ENCODE data around the gene MRPS9.

Gene MRPS9

DNA sequence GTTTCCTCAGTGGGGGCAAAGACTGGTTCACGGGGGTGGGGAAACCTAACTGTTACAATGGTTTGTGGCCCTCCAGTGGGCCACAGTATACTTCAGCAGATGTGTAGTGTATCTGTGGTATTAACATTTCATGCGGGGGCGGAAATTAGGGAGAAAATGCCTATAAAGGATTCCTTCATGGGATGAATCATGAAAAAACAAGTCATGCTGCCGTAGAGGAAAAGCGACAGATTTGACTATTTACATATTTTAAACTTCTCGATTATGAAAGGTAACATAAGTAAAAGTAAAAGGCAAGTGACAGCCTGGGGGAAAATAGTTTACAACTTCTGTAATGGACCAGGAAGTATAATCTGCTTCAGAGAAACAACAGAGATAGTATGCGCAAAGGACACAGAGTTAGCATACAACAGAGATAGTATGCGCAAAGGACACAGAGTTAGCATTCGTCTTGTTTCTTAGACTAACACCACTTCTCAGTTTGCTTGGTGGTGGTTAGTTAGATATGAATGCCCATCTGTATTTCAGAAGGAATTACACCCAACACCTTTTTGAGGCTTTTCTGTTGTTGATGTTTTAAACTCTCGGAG lies 41.1 kb downstream of the MRPS9 start:
- DNase-seq (ENCODE audit: low read depth in 1 of 2, low spot score in 1 of 2), result no peak

DNA sequence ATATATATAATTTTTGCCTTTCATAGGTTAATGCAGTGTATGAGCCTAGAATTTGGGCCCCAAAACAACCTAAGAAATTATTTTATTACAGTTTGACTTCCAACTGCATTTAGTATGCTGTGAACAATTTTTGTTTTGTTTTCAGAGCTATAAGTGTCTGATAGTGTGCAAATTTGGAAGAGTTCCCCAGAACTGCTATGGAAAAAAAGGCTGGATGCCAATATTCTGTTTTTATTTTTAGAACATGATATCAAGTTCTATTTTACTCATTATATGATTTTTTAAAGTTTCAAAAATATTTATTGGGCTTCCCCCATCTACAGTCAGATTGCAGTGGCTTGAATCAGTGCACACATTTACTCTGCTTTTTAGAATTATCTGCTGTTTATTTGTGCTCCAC lies 42.6 kb downstream of the MRPS9 start:
- DNase-seq (ENCODE audit: low read depth in 1 of 2, low spot score in 1 of 2), result no peak

GRCh38 chr2:105081006-105081601 lies 43.2 kb downstream of the MRPS9 start:
- DNase-seq (ENCODE audit: low read depth in 1 of 2, low spot score in 1 of 2), result no peak

DNA sequence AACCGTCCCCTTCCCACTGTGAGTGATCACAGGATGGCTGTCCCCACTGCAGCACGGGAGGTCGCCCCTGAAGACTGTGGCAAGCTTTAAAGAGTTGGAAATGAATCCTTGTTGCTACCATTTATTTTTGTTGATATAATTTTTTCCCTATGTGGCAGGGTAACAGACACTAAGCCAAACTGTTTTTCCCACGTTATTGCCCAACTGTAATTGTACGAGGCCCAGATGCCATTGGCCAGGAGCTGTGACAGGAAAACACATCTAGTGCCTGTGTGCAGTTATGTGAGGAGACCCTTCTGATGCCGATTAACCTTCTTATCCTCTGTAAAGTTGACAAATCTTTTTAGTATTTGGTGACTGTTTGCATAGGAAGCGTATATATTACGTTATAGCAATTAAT lies 44.2 kb downstream of the MRPS9 start:
- DNase-seq (ENCODE audit: low read depth in 1 of 2, low spot score in 1 of 2), result no peak

GRCh38 chr2:105085525-105085924 lies 47.7 kb downstream of the MRPS9 start:
- DNase-seq (ENCODE audit: low read depth in 1 of 2, low spot score in 1 of 2), result no peak

- no peak for DNase-seq (ENCODE audit: low read depth in 1 of 2, low spot score in 1 of 2)
Measured at GRCh38 chr2:105087273-105087672, 49.4 kb downstream of the MRPS9 start.

- DNase-seq (ENCODE audit: low read depth in 1 of 2, low spot score in 1 of 2), result no peak
Measured at GRCh38 chr2:105090091-105090490, 52.2 kb downstream of the MRPS9 start.

- DNase-seq (ENCODE audit: low read depth in 1 of 2, low spot score in 1 of 2), result no peak
Measured at GRCh38 chr2:105092797-105093196, 54.9 kb downstream of the MRPS9 start.

GRCh38 chr2:105099153-105099552 lies 61.3 kb downstream of the MRPS9 start:
- no peak for DNase-seq (ENCODE audit: low read depth in 1 of 2, low spot score in 1 of 2)

GRCh38 chr2:105100046-105100840 lies 62.4 kb downstream of the MRPS9 start:
- no peak for DNase-seq (ENCODE audit: low read depth in 1 of 2, low spot score in 1 of 2)

GRCh38 chr2:105102001-105102400 lies 64.1 kb downstream of the MRPS9 start:
- DNase-seq (ENCODE audit: low read depth in 1 of 2, low spot score in 1 of 2), result no peak

- no peak for DNase-seq (ENCODE audit: low read depth in 1 of 2, low spot score in 1 of 2)
Measured at GRCh38 chr2:105102963-105103421, 65.1 kb downstream of the MRPS9 start.

DNA sequence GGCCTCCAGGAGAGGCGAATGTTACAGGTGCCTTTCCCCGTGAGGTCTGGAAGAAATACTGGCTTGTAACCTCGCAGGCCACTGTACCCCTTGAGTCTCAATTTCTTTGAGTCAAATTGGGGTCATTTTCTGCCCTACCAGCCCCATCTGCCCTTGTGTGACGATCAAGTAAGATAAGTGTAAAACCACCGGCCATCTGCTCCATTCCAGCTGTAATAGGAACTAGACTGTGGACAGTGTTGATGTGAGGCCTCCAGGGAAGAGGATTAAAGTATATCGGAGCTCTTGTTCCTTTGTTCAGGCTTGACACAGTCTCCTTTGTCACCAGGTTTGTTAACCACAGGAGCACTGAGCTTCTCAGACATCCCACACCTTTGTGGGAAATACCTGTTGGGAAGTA lies 65.6 kb downstream of the MRPS9 start:
- DNase-seq (ENCODE audit: low read depth in 1 of 2, low spot score in 1 of 2), result no peak

DNA sequence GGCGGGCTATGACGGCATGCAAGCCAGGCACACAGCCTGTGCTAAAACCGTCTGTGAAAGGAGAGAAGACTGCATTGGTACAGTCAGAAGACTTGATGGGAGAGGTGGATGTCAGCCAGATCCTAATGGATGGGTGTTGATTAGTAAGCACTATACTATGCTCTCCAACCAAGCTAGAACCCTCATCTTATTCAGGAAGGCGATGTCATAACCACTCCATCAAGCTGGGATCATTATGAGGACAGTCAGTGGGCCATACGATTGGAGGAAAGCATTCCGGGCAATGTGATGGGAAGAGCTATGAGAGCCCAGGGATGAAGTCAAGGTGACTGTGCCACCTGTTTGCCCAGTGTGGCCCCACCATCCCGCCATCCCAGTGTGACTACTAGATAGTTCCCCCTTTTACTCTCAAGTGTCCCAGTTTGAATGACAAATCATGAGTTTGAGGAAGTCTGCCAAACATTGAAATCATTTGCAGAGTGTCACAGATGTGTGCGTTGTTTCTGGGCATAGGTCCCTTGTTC lies 66.4 kb downstream of the MRPS9 start:
- no peak for DNase-seq (ENCODE audit: low read depth in 1 of 2, low spot score in 1 of 2)

DNA sequence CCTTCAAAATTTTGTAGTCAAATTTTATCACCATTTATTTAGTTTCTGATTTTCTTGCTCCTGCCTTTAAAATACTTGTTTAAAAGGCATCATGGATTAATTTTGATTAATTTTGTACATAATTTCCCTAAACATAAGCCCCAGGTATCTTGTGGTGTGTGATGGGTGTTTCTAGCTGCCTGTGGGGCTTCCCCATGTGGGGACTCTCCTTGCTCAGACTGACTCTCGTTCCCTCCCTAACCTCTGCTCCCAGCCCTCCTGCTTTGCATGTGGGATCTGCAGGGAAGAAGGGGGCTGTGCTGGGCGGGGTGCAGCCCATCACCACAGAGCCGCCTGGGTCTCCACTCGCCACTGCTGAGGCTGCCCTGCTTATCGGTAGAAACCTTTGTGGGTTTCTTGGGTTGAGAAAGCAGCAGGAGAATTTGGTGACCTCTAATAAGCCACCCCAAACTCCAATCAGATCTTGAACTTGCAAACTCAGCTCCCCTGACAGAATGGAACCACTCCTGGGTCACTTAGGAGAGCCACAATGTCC lies 72.5 kb downstream of the MRPS9 start:
- no peak for DNase-seq (ENCODE audit: low read depth in 1 of 2, low spot score in 1 of 2)

GRCh38 chr2:105111365-105112150 lies 73.7 kb downstream of the MRPS9 start:
- no peak for DNase-seq (ENCODE audit: low read depth in 1 of 2, low spot score in 1 of 2)

GRCh38 chr2:105112345-105112744 lies 74.5 kb downstream of the MRPS9 start:
- DNase-seq (ENCODE audit: low read depth in 1 of 2, low spot score in 1 of 2), result no peak

- DNase-seq (ENCODE audit: low read depth in 1 of 2, low spot score in 1 of 2), result no peak
Measured at GRCh38 chr2:105113616-105114291, 75.9 kb downstream of the MRPS9 start.

DNA sequence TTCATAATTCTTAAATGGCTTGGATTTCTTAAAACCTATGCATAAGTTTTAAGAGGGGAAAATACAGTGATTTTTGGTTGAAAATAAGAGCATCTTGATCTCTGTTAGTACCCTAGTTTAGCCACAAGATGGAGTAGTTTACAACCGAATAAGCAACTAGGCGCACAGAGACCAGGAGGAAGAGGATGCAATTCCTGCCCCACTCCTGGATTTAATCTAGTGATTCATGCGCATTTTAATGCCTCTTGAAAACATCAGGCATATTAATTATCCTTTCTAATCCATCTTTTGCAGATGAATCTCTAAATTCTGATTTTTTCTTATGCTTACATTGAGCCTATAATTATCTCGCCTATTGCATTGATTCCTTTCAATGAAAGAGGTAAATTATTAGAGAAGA lies 76.7 kb downstream of the MRPS9 start:
- no peak for DNase-seq (ENCODE audit: low read depth in 1 of 2, low spot score in 1 of 2)

GRCh38 chr2:105116348-105116747 lies 78.5 kb downstream of the MRPS9 start:
- no peak for DNase-seq (ENCODE audit: low read depth in 1 of 2, low spot score in 1 of 2)

GRCh38 chr2:105117565-105117964 lies 79.7 kb downstream of the MRPS9 start:
- no peak for DNase-seq (ENCODE audit: low read depth in 1 of 2, low spot score in 1 of 2)

Measured in activated T-helper 1 cell treated with anti-CD3 and anti-CD28 coated beads, Interleukin-2, amount 50 U/mL, for 16 hours (primary cell).